ENCODE results near the gene DPPA2. TPM values are rescaled to one million over a fixed set of nuclear protein-coding genes. Genes with fewer than 3 reads are reported as not detected.

Gene DPPA2
- polyA plus RNA-seq, 1 experiment = not detected

DNA sequence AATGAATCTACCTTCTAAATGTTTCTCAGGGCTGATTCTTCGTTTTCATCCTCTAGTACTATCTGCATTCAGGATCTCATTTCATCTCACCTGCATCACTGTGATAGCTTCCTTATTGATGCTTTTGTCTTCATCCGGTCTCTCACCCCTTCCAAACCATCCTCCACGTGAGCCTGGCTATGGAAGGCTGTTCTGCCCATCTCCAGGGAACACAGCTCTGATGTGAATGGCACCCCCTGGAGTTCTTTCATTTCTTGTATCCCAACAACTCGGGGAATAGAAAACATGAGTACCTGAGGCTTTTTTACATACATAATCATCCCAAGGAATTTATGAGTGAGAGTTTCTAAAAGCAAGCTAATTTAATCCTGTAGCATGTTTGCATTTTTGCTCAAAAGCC is 29.8 kb upstream of the DPPA2 start:
- no peak overlapping the region for H3K4me3 ChIP-seq (ENCODE audit: low read depth, low read length)
- H3K27me3 ChIP-seq (ENCODE audit: control insufficient read depth, insufficient read depth, low read length) = no peaks in the 10 kb centered on the region
- H3K9me3 ChIP-seq (ENCODE audit: control insufficient read depth, insufficient read depth, low read length) = peaks cover 4% of the 10 kb centered on the region; the same call in 1 of the 2 replicates
- POLR2A ChIA-PET = no interaction called here
- no peak overlapping the region for H3K27ac ChIP-seq (ENCODE audit: low read depth, low read length)
- no peak for DNase-seq (ENCODE audit: low read depth, low spot score)
- CTCF ChIA-PET = interaction anchor here (0.5 to 1.3 kb wide), 2 partner anchors 40 to 295 kb away, joined by 4 read pairs; no protein-coding TSS in a partner anchor
- TF ChIP-seq, protein P1, sequence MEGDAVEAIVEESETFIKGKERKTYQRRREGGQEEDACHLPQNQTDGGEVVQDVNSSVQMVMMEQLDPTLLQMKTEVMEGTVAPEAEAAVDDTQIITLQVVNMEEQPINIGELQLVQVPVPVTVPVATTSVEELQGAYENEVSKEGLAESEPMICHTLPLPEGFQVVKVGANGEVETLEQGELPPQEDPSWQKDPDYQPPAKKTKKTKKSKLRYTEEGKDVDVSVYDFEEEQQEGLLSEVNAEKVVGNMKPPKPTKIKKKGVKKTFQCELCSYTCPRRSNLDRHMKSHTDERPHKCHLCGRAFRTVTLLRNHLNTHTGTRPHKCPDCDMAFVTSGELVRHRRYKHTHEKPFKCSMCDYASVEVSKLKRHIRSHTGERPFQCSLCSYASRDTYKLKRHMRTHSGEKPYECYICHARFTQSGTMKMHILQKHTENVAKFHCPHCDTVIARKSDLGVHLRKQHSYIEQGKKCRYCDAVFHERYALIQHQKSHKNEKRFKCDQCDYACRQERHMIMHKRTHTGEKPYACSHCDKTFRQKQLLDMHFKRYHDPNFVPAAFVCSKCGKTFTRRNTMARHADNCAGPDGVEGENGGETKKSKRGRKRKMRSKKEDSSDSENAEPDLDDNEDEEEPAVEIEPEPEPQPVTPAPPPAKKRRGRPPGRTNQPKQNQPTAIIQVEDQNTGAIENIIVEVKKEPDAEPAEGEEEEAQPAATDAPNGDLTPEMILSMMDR (IDR thresholded peaks at IDR 0.05; ENCODE audit: low read depth, low read length) = no peak

DNA sequence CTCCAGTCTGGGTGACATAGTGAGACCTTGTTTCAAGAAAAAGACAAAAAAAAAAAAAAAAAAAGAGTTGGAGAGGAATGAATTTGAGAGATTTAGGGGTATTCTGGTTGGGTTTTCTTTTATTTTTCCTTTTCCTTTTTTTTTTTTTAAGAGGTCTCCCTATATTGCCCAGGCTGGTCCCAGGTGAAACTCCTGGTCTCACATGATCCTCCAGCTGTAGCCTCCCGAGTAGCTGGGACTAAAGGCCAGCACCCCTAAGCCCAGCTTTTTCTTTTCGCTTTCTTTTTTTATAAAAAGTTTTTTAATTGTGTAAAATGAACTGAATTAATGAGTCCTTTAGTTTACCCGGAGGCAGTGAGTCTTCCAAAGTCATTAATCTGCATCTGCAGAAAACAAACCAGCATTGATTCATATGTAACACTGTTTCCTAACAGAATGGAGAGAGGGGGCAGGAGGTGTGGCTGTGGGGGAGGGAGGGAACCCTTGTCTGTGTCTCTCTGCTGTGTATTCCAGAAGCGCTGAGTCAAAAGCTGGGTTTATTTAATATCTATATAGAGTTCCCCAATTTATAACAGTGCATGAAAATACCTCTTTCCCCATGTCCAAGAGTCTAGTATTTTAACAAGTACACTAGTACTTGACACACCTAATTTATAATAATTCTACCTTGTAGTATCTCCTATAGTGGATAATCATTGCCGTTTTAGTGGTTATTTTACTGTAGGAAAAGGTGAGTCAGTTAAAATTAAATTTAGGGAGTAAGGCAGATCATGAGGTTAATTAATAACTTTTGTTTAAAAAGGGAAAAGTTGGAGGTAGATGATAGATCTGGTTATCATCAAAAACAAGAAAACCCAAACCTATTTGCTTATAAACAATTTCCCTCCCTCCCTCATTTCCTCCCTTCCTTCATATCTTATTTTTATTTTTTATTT is 23.7 kb upstream of the DPPA2 start:
- Histone ChIP-seq H3K27ac (ENCODE audit: low read depth, low read length) (no peak overlapping the region), H3K9me3 (ENCODE audit: control insufficient read depth, insufficient read depth, low read length) (no peaks in the 10 kb centered on the region; the same call in 1 of the 2 replicates), H3K4me3 (ENCODE audit: low read depth, low read length) (no peak overlapping the region), H3K27me3 (ENCODE audit: control insufficient read depth, insufficient read depth, low read length) (no peaks in the 10 kb centered on the region)
- no peak for DNase-seq (ENCODE audit: low read depth, low spot score)
- CTCF ChIA-PET = no interaction called here
- TF ChIP-seq, protein P1 (IDR thresholded peaks at IDR 0.05; ENCODE audit: low read depth, low read length) = no peak
- POLR2A ChIA-PET = no interaction called here

DNA sequence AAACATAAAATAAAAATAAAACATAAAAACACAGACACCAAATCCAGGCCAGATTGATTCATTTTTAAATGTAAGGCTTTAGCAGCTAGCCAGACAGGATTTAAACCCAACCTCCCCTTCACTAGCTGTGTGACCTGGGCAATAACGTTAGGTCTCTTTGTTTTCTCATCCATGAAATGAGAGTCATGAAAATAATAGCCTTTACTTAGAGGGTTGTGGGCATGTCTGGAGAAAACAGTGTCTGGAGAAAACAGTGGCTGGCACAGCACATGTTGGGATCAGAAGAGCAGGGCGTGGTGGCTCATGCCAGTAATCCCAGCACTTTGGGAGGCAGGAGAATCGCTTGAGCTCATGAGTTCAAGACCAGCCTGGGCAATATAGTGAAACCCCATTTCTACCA is 22.9 kb upstream of the DPPA2 start:
- Histone ChIP-seq H3K27ac (ENCODE audit: low read depth, low read length) (no peak overlapping the region), H3K27me3 (ENCODE audit: control insufficient read depth, insufficient read depth, low read length) (no peaks in the 10 kb centered on the region), H3K4me3 (ENCODE audit: low read depth, low read length) (no peak overlapping the region), H3K9me3 (ENCODE audit: control insufficient read depth, insufficient read depth, low read length) (no peaks in the 10 kb centered on the region; the same call in 1 of the 2 replicates)
- no peak for DNase-seq (ENCODE audit: low read depth, low spot score)
- TF ChIP-seq, protein P1 (IDR thresholded peaks at IDR 0.05; ENCODE audit: low read depth, low read length) = no peak
- ChIA-PET POLR2A (no interaction called here), CTCF (no interaction called here)

DNA sequence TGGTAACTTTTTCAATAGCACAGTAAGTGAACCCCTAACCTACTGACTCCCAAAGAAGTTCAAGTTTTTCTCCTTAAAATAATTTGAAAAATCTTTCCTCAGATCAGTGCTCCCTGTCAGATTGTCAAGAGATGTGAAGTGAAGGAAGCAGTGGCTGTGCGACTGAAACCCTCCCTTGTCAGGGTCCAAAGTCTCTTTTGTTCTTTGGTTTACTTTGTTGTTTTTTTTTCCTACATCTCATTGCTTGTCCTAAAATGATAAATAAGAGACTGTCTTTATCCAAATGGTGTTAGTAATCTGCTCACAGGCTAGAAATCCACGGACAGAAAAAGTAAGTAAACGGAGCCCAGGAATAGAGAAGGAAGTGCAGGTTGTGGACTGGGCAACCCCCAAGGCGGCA is 22.0 kb upstream of the DPPA2 start:
- ChIA-PET POLR2A (no interaction called here), CTCF (no interaction called here)
- Histone ChIP-seq H3K9me3 (ENCODE audit: control insufficient read depth, insufficient read depth, low read length) (no peaks in the 10 kb centered on the region; the same call in 1 of the 2 replicates), H3K27me3 (ENCODE audit: control insufficient read depth, insufficient read depth, low read length) (no peaks in the 10 kb centered on the region), H3K4me3 (ENCODE audit: low read depth, low read length) (no peak overlapping the region), H3K27ac (ENCODE audit: low read depth, low read length) (no peak overlapping the region)
- DNase-seq (ENCODE audit: low read depth, low spot score) = no peak
- TF ChIP-seq, protein P1 (IDR thresholded peaks at IDR 0.05; ENCODE audit: low read depth, low read length) = no peak

DNA sequence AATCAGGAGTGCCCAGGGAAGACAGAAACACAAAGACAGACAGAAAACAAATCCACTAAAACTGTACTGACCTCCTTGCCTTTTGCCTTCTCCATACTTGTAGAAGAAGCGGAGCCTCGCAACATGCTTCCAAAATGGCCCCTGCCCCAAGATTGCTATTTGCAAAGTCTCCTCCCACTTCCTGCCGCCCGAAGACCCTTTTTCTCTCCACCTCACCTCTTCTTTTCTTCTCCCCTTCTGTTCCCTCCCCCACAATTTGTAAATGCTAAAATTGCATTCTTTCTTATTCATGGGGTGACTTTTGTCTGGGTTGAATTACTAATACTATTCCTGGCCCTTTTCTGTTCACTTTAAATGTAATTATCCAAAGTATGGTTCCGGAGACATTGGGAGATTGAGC is 21.1 kb upstream of the DPPA2 start, which contains the start of gene DPPA4:
Gene DPPA4 (minus strand): TSS at position 154 of the 400 bp plus-strand sequence. CDS start 29 bp downstream, at position 125.
- no peak for DNase-seq (ENCODE audit: low read depth, low spot score)
- H3K27ac ChIP-seq (ENCODE audit: low read depth, low read length) = no peak within 1 kb of the TSS
- ChIA-PET POLR2A (no interaction called here), CTCF (no interaction called here)
- H3K9me3 ChIP-seq (ENCODE audit: control insufficient read depth, insufficient read depth, low read length) = no peaks in the 10 kb centered on the region; the same call in 1 of the 2 replicates
- no peaks in the 10 kb centered on the region for H3K27me3 ChIP-seq (ENCODE audit: control insufficient read depth, insufficient read depth, low read length)
- peak within 1 kb of the TSS; percentile 54 for H3K4me3 ChIP-seq (ENCODE audit: low read depth, low read length)
- TF ChIP-seq, protein P1 (IDR thresholded peaks at IDR 0.05; ENCODE audit: low read depth, low read length) = no peak

Measured in AG04450 (cell line).